A549 treated with ZK216348 at 1 μM for 4 hours (cell line): ENCODE data around the gene NR2C2. TPM values are rescaled to one million over a fixed set of nuclear protein-coding genes. Genes with fewer than 3 reads are reported as not detected.

ENCODE experiments used
- total RNA-seq: library from RNA; stranded (reverse); fragments of 200-300 nt; extraction: Qiagen RNA extraction; gene quantifications from 5 replicates; pipeline ENCODE4 v1.2.3, GENCODE V29; 2022; ENCODE audit warnings: low read depth

NR2C2 gene
- total RNA-seq = 11.6 to 23.7 TPM (median 19.2 TPM) in 5 replicates

GRCh38 chr3:14947100-14947885 lies at the start of gene NR2C2:
Gene NR2C2 (plus strand): TSS chr3:14947583. CDS start chr3:15003915, 56,332 bp downstream.

GRCh38 chr3:15064835-15065549 lies 117.6 kb downstream of the NR2C2 start, which contains the start of gene MRPS25:
Gene MRPS25 (minus strand): TSS chr3:15065315. CDS start chr3:15065194, 121 bp downstream.

Other genes starting within 250 kb of the NR2C2 start
- gene FGD5, start 128.6 kb upstream of the NR2C2 start, total RNA-seq = 0.07 TPM in 2 of 5 replicates, not detected in the others
- gene MRPS25, start 117.7 kb downstream of the NR2C2 start, total RNA-seq = 48.1 to 63.1 TPM (median 56.2 TPM) in 5 replicates
- 8.0 to 11.1 TPM (median 9.5 TPM) in 5 replicates for gene RBSN, start 151.6 kb downstream of the NR2C2 start, total RNA-seq